Stimulated activated CD4-positive, alpha-beta T cell treated with anti-CD3 and anti-CD28 coated beads, TNF-alpha, amount 100 ng/mL, for 4 hours (primary cell): Measurements from ENCODE around the gene PDIK1L.

ENCODE experiments used
- DNase-seq, 3 experiments: peaks; one replicate each; pipeline ENCODE4 v3.0.0-alpha.2; 2020; ENCODE audit warnings: low read depth in 3 of 3

PDIK1L gene

DNA sequence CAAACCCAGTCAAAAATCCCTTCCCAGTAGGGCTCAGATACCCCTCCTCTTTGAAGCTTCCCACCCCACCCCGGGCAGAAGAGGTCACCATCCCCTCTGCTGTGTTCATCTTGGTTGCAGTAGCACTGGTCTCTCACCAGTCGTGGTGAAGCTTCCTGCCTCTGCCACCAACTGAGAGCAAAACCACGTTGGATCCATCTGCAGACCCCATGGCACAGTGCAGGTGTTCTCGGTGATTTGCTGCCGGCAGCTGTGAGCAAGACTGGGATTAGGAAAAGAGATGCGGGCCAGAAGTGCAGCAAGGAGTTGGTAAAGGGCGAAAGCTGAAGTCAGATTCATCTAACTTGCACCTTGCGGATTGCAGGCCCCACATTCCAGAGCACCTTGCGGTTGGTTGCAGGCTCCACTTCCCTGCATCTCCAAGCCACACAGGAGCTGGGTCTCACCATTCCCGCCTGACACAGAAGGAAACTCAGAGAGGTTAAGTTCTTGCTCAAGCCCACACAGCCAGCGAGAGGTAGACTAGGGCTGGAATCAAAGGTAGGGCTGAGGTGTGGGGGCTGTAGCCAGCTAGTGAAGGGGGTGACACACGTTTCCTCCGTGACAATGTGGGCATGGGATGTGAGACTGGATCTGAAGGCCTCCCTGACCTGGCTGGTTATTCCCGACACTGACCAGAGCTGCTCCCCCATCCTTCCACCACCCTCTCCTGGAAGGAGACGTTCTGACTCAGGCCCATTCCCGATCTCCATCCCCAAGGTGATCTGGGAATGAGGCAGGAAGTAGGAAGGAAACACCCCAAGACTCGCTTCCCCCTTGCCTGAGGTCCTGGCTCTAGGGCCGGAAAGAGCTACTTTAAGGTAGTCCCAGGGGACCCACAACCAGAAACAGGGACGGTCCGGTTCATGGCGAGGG is 44.0 kb downstream of the PDIK1L start:
- DNase-seq = no peak

DNA sequence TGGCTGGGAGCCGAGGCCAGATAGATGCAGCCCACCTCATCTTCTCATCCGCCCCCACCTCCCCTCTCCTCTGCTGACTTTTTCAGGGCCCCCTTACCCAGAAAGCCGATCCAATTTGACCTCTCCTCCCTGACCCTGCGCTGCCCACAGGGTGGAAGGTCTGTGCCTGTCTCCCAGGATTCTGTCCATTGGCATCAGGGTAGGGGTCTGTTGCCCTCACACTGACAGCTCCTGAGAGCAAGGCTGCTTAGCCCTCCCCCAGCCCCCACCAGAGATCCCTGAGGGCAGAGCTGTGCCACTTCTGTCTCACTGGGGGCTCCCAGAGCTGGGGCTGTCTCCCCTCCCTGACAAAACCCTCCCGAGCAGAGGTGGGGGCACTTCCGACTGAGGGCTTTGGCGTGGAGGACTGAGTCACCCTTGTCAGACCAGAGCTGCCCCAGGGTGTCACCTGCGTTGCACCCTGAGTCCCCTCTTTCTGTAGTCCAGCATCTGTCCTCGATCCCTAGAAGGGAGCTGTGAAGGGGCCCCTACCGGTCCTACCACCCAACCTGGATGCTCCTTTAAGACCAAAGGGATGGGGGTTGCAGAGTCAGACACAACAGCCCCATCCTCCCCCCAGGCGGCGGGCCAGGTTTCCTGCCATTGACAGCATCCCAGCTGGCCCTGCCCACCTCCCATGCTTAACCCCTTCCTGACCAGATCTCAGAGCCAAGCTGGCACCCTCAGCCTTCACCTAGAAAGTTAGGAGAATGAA is 44.8 kb downstream of the PDIK1L start:
- DNase-seq = no peak

DNA sequence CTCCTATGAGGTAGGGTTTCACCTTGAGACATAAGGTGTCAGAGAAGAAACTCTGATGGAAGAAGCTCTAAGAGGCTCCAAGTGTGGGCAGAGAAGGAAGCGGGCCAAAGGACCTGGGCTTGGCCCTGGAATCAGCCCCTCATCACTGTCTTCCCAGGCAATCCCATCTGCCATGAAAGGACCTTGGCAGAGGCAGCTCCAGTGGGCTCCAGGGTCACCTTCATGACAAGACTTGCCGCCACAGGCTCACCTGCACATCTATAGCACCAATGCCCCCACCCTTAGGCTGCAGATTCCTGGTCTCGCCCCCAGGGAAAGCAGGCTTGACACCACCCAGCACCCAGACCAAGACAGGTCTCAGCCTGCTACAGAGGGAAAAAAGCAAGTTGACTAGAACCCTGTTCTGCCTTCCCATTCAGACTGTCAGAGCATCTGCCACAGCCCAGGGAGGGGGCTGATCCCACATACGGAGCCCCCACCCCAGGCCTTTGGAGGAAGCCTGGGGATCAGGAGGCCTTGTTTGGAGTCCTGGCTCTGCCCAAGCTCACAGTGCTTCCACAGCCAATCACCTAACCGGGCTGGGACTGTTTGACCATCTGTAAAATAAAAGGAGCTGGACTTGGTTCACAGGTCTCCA is 46.8 kb downstream of the PDIK1L start:
- no peak for DNase-seq

DNA sequence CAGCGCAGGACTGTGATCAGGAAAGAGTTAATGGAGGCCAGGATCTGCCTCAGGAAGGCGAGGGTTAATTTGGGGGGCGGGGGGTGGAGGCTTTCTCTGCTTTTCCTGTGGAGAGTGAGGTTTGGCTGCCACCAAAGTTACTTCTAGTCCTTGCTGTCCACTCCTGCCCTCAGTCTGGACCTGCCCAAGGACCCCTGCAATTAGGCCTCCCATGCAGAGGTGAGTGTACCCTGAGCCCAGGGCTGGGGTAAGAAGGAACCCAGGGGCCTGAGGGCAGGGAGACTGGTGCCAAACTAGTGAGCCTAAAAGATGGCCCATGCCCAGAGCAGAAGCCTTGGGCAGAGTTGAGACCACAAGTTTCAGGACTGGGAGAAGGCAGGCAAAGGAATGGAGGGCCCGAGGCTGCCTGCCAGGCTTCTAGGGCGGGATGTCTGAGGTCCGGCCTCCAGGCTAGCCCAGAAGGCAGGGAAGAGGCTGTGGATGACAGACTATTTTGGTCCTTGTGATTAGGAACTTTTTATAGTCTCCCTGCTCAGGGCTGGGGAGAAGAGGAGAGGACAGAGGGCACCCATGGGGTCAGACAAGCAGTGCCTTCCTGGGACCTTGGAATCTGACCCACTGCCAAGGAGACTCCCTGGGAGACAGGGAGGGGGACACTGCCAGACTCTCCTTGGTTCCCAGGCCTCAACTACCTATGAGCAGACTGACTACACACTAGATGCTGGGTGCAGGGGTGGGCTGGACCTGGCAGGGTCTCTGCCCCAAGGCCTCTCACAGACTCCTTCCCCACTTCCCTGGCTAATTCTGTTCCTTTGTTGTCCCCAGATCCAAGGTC is 47.5 kb downstream of the PDIK1L start, which contains the start of gene FAM110D:
TSS of gene FAM110D (plus strand) at position 172 of the 835 bp plus-strand sequence. CDS start 2,213 bp downstream, outside the sequence.
- no peak for DNase-seq

DNA sequence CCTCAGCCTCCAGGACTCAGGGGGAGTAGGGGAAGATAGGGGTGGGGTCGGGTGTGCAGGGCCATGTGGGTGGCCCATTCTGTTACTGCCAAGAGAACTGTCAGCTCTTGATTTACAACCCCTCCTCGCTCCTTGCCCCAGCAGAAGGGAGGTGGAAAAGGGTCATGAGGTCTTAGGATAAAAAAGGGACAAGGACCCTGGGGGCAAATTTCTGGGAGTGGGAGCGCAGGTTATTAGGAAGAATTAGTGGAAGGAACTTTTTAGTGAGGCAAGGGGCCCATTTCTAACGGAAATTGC is 48.1 kb downstream of the PDIK1L start:
- no peak for DNase-seq

DNA sequence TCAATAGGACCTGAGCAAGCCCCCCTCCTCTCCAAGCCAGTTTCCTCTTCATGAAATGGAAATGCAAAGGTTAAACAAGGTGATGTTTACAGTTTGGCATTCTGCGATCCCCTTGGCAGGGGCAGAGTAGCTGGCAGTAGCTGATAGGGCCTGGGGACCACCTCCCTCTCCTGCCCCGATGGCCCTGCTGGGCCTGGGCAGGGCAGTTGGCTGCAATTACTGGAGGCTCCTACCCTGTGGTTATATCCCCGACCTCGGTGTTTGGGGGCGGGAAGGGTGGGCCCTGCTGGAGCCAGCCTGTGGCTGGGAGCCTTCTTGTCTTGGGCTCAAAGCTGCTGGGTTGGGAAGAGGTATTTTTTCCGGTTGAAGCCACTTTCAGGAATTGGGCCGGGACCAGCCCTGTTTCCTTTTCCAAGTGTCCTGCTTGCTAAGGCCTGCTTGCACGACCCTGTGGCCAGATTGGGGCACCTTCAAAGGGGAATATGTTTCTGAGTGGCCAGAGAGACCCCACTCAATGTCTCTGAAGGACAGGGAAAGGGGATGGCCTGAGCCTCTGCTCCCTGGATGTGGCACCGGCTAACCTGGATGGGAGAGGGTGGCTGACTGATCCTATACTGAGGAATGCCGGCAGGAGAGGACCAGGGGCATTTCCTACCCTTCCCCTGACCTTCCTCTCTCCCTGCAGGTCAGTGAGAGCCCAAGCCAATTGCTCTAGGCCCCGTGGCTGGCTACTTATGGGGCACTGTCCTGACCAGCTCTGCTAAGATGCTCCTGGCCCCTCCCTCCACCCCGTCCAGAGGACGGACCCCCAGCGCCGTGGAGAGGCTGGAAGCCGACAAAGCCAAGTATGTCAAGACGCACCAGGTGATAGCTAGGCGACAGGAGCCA is 49.1 kb downstream of the PDIK1L start:
- DNase-seq = no peak

DNA sequence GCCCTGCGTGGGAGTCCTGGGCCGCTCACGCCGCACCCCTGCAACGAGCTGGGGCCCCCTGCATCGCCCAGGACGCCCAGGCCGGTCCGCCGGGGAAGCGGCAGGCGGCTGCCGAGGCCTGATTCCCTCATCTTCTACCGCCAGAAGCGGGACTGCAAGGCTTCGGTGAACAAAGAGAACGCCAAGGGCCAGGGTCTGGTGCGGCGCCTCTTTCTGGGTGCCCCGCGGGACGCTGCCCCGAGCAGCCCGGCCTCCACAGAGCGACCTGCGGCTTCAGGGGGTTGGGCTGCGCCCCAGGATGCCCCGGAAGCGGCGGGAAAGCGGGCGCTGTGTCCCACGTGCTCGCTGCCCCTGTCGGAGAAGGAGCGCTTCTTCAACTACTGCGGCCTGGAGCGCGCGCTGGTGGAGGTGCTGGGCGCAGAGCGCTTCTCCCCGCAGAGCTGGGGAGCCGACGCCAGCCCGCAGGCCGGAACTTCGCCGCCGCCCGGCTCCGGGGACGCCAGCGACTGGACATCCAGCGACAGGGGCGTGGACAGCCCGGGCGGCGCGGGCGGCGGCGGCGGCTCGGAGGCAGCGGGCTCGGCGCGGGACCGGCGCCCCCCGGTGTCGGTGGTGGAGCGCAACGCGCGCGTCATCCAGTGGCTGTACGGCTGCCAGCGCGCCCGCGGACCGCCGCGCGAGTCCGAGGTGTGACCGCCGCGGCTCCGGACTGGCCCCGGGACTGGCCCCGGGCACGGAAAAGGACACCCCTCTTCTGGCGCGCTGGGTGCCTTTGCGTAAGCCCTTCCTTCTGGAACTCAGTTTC is 50.0 kb downstream of the PDIK1L start:
- peak in 1 of 3 experiments; percentile 39 for DNase-seq

DNA sequence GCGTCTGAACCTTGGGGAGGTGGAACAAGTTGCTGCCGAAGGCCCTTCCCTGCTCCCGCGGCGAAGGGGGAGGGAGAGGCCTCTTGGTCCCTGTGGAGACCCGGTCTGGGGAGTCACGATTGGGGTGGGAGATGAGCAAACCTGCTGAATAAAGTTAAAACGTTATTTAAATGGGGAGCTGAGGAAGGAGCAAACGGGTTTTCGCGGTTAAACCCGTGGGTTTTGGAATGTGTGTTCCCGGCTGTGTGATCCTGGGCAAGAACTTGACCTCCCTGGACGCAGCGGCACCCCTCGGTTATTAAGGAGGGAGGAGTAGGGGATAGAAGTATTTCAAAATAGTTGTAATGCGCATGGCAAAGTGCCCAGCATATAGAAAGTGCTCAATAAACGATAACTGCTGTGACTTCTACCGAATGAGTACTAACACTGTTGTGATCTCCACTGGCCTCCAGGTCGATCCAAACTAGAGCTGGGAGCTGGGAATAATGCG is 50.6 kb downstream of the PDIK1L start:
- DNase-seq = no peak

DNA sequence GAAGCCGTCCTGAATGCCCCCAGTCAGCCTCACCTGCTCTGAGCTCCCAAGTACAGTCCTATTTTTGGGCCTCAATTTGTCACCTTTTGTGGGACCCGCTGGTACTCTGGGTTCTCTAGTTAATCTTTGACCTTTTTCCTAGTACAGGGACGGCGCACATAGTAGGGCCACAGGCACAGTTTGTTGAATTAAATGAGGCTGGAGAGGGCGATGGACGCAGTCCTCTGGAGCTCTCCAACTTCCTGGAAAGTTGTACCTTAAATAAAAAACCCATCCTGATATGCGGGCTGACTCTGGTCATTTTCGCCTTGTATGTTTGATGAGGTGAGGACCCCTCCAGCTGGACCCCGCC is 52.0 kb downstream of the PDIK1L start:
- DNase-seq = no peak

DNA sequence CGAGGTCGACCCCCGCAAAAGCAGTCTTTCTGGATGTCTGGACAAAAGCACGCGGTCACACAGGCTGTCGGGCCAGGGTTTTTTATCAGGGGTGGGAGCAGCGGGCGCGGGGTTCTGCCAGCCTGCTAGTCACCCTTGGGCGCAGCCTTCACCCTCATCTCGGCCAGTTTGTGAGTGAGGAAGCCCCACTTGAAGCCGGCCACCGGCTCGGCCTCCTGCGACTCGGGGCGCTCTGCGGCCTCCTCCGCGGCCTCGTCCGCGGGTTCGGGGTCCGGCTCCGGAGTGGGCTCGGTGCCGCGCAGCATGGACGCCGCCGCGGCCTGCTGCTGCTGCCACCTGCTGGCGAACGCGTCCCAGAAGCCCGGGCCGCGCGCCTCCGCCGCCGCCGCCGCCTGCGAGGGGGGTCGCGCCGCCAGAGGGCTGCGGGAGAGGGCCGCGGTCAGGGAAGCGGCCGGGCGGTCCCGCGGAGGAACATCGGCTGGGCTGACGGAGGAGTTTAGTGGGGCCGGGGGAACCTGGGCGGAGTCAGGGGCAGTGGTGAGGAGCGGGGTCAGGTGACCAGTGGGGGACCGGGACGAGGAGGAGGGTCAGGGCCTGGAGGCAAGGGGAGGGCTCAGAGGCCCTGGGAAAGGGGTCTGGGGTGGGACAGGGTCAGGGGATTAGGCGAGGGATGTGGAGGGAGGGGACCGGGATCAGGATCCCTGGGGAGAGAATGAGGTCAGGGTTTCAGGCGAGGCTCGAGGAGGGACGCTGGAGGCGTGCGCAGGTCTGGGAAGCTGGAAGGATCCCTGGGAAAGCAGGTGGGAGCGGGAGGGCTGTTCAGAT is 52.6 kb downstream of the PDIK1L start:
- peak; percentile 22 to 55 (median 32) for DNase-seq

DNA sequence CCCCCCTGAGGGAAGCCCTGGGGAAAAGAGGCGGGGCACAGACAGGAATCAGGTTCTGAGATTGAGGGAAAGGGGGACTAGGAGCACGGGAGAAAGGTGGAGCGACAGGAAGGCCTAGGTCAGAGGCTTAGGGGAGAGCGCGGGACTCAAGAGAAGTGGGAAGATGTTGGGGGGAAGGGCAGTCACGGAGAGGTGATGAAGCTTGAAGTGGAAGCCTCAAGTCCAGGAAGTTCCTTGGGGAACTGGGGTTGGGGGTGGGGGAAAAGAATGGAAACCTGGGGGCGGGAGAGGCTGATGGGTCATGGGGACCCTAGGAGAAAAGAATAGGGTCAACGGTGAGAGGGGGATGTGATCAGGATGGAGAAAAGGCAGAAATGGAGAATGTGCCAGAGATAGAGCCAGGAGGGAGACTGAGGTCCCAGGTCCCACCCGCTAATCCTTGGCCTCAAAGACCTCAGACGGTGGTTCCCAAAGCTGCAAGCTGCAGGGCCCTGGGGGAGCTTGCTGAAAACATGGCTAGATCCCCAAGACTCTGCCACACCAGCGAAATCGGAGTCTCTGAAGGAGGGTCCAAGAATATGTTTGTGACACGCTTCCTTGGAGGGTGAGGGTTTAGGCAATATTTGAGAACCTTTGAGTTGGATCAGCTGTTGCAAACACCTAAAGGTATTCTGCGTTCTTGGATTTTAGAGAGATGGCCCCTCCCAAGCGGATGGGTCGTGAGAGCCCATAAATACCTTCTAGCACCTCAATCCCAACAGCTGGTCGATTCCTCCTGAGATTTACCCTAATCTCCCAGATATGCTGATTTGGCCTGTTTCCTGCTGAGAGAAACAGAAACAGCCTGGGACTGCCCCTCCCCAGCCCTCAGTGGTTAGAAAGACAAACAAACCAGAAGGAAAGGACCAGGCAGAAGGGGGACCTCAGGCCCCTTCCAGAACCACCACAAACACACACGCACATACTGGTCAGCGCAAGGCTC is 53.5 kb downstream of the PDIK1L start:
- no peak for DNase-seq

DNA sequence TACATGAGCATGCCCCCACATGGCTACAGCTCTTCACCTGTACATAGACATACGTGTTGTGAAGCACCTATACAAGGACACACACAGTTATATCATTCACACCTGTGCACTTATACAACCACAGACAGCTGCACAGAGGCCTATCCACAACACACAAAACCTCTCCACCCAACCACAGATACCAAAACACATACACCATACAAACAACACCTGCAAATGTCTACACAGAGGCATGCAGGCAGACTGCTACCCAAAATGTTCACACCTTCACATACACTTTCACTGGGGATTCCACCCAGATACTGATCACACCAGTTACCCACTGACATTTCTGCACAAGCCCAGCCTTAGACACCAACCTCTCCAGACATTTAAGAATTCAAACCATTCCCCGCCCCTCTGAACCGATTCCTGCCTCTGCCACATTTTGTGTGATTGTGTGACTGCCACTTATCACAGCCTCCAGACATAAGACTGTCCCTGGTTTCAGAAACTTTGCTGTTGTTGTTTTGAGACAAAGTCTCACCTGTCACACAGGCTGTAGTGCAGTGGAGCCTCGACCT is 55.2 kb downstream of the PDIK1L start:
- no peak for DNase-seq

DNA sequence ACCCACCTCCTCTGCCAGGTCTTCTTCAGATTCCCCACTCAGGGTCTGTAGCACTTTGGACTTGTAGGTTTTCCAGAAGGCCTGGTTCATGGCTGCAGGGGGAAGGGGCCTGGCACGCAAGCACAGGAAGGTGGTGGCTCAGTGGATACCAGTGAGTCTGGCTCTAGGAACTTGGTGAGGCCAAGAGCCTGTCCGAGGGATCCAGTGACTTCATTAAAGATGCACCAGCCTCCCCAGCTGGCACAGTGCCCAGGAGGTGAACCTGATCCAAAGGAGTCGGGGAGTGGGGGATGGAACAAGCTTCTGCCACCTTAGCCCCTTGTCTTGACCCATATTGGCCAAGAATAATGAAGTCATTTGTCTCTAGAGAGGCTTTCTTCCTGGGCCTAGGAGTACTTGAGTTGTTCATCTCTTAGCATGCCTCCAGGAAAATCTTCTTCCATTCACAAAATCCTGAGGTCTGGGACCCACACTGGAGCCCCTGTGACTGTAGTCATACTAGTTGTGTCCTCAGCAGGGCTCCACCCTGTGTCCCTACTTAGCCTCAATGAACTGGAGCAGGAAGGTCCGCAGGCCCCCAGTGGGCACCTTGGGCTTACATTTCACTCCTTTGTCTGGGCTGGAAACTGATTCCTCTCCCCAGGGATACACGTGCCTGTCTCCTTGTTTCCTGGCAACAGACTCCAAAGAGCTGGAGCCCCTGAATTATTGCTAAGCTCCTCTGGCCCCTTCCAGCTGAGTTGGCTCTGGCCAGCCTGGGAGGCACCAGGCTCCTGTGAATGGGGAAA is 57.0 kb downstream of the PDIK1L start, which contains the start of gene C1orf232:
TSS of gene C1orf232 (minus strand) at position 554 of the 788 bp plus-strand sequence. CDS start at position 90, 464 bp downstream.
- no peak for DNase-seq

DNA sequence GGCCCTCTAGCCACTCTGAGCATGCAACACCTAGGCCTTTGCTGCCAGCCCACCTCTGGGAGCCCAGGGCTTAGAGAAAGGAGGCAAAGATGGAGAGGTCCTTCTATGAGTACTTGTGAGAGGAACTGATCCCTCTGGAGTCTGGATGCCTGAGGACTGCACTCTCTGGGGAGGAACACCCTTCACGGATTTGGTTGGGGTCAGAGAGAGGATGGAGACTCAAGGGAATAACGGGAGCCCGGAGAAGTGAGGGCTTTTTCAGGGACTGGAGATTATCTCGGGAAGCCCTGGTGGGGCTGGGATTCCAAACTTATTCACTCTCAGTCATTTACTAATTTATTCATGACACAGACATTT is 57.6 kb downstream of the PDIK1L start:
- no peak for DNase-seq

DNA sequence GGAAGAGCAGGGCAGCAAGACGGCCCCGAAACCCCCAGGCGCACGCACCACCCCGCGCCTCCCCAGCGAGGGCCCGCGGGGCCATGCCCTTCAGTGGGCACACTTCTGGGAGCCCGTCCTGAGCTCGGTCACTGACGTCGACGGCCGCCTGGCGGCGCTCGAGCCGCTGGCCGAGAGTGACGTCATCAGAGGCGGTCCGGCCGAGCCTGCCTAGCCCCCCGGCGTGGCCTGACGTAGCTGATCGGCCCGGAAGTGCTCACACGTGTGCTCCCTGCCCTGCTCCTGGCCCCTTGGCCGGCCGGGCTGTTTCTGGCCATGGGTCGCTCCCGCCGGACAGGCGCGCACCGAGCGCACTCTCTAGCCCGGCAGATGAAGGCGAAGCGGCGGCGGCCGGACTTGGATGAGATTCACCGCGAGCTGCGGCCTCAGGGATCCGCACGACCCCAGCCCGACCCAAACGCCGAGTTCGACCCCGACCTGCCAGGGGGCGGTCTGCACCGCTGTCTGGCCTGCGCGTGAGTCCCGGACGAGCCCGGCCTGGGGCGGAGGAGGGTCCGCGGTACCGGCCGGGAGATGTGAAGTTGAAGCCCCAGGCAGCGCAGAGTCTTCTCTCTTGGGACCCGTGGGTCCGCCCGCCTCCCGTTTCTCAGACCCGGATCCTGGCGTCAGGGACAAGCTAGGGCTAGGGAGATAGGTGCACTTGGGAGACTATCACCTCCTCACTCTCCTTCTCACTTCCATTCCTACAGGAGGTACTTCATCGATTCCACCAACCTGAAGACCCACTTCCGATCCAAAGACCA is 58.2 kb downstream of the PDIK1L start, which contains the start of gene ZNF593:
TSS of gene ZNF593 (plus strand) at position 240 of the 803 bp plus-strand sequence. CDS start at position 316, 76 bp downstream.
- DNase-seq = peak; percentile 78 to 81 (median 79)
